ENCODE measurements around the gene MTG2. TPM values are rescaled to one million over a fixed set of nuclear protein-coding genes. Genes with fewer than 3 reads are reported as not detected.

The MTG2 gene
- total and polyA plus RNA-seq, 2 of the 13 experiments (the other 11 are each of a cell fraction or from before 2014, with no cell fraction given): 20.4 to 37.8 TPM

GRCh38 chr20:62237801-62238568 lies 55.2 kb downstream of the MTG2 start, which contains the start of gene OSBPL2 (continued):
- TF ChIP-seq, protein P1, sequence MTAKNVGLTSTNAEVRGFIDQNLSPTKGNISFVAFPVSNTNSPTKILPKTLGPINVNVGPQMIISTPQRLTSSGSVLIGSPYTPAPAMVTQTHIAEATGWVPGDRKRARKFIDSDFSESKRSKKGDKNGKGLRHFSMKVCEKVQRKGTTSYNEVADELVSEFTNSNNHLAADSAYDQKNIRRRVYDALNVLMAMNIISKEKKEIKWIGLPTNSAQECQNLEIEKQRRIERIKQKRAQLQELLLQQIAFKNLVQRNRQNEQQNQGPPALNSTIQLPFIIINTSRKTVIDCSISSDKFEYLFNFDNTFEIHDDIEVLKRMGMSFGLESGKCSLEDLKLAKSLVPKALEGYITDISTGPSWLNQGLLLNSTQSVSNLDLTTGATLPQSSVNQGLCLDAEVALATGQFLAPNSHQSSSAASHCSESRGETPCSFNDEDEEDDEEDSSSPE (CRISPR knock-in tag; IDR thresholded peaks at IDR 0.05): peak; percentile 55; the same call in 1 of the 2 replicates
- TF ChIP-seq ZNF781 (CRISPR knock-in tag; IDR thresholded peaks at IDR 0.05; ENCODE audit: borderline replicate concordance, not compliant biosample characterization): no peak
- TF ChIP-seq, protein P2, sequence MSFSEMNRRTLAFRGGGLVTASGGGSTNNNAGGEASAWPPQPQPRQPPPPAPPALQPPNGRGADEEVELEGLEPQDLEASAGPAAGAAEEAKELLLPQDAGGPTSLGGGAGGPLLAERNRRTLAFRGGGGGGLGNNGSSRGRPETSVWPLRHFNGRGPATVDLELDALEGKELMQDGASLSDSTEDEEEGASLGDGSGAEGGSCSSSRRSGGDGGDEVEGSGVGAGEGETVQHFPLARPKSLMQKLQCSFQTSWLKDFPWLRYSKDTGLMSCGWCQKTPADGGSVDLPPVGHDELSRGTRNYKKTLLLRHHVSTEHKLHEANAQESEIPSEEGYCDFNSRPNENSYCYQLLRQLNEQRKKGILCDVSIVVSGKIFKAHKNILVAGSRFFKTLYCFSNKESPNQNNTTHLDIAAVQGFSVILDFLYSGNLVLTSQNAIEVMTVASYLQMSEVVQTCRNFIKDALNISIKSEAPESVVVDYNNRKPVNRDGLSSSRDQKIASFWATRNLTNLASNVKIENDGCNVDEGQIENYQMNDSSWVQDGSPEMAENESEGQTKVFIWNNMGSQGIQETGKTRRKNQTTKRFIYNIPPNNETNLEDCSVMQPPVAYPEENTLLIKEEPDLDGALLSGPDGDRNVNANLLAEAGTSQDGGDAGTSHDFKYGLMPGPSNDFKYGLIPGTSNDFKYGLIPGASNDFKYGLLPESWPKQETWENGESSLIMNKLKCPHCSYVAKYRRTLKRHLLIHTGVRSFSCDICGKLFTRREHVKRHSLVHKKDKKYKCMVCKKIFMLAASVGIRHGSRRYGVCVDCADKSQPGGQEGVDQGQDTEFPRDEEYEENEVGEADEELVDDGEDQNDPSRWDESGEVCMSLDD (CRISPR knock-in tag; IDR thresholded peaks at IDR 0.05; ENCODE audit: borderline replicate concordance): 0 out of 2 replicates have a peak, but pooled peaks have one; percentile 61
- TF ChIP-seq, protein P3, sequence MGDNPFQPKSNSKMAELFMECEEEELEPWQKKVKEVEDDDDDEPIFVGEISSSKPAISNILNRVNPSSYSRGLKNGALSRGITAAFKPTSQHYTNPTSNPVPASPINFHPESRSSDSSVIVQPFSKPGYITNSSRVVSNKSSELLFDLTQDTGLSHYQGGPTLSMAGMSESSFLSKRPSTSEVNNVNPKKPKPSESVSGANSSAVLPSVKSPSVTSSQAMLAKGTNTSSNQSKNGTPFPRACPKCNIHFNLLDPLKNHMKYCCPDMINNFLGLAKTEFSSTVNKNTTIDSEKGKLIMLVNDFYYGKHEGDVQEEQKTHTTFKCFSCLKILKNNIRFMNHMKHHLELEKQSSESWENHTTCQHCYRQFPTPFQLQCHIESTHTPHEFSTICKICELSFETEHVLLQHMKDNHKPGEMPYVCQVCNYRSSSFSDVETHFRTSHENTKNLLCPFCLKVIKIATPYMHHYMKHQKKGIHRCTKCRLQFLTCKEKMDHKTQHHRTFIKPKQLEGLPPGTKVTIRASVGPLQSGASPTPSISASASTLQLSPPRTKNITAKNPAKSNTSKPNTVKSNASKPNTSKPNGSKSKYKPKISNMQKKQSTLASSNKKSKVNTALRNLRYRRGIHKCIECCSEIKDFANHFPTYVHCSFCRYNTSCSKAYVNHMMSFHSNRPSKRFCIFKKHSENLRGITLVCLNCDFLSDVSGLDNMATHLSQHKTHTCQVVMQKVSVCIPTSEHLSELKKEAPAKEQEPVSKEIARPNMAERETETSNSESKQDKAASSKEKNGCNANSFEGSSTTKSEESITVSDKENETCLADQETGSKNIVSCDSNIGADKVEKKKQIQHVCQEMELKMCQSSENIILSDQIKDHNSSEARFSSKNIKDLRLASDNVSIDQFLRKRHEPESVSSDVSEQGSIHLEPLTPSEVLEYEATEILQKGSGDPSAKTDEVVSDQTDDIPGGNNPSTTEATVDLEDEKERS (CRISPR knock-in tag; IDR thresholded peaks at IDR 0.05): no peak
- TF ChIP-seq, protein P4, sequence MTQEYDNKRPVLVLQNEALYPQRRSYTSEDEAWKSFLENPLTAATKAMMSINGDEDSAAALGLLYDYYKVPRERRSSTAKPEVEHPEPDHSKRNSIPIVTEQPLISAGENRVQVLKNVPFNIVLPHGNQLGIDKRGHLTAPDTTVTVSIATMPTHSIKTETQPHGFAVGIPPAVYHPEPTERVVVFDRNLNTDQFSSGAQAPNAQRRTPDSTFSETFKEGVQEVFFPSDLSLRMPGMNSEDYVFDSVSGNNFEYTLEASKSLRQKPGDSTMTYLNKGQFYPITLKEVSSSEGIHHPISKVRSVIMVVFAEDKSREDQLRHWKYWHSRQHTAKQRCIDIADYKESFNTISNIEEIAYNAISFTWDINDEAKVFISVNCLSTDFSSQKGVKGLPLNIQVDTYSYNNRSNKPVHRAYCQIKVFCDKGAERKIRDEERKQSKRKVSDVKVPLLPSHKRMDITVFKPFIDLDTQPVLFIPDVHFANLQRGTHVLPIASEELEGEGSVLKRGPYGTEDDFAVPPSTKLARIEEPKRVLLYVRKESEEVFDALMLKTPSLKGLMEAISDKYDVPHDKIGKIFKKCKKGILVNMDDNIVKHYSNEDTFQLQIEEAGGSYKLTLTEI (CRISPR knock-in tag; conservative IDR thresholded peaks at IDR 0.05): no peak
- no peak for TF ChIP-seq ZNF660 (CRISPR knock-in tag; IDR thresholded peaks at IDR 0.05; ENCODE audit: borderline replicate concordance, low read depth)
- peak; percentile 51; the same call in 1 of the 2 replicates for TF ChIP-seq ZMYM4 (CRISPR knock-in tag; IDR thresholded peaks at IDR 0.05)
- TF ChIP-seq GPN1 (CRISPR knock-in tag; IDR thresholded peaks at IDR 0.05; ENCODE audit: borderline replicate concordance): no peak
- TF ChIP-seq ZNF101 (CRISPR knock-in tag; IDR thresholded peaks at IDR 0.05; ENCODE audit: borderline replicate concordance, low read depth): no peak
- TF ChIP-seq NFYB (CRISPR knock-in tag; IDR thresholded peaks at IDR 0.05): peak; percentile 93
- no peak; the same call in 1 of the 2 replicates for TF ChIP-seq ZNF281 (CRISPR knock-in tag; IDR thresholded peaks at IDR 0.05; ENCODE audit: borderline replicate concordance)
- TF ChIP-seq ZNF430 (CRISPR knock-in tag; IDR thresholded peaks at IDR 0.05): no peak
- TF ChIP-seq RAD51 (IDR thresholded peaks at IDR 0.05; ENCODE audit: borderline replicate concordance): peak; percentile 65
- TF ChIP-seq FOXA1 (IDR thresholded peaks at IDR 0.05): no peak
- peak; percentile 91 for TF ChIP-seq FOXA1 (CRISPR knock-in tag; IDR thresholded peaks at IDR 0.05)
- TF ChIP-seq BORCS8-MEF2B (CRISPR knock-in tag; IDR thresholded peaks at IDR 0.05): no peak

Data from HepG2 (cell line).